K562 (cell line): Measurements from ENCODE around the gene GLB1L3. TPM values are rescaled to one million over a fixed set of nuclear protein-coding genes. Genes with fewer than 3 reads are reported as not detected.

Source experiments
- MGA ChIP-seq: fragments of 450-650 bp; IDR thresholded peaks from 2 replicates; pipeline ENCODE4 v1.6.1; 2016; ENCODE audit warnings: mild to moderate bottlenecking, moderate library complexity
- RCOR1 ChIP-seq, 2 experiments: IDR thresholded peaks; 2 replicates each; pipeline ENCODE4 v1.6.1; 2012; ENCODE audit warnings: low read depth in 2 of 2, low read length in 2 of 2, borderline replicate concordance in 1 of 2, improper control_type of control experiment in 1 of 2
- SOX6 ChIP-seq: fragments of 450-650 bp; IDR thresholded peaks from 2 replicates; pipeline ENCODE4 v1.6.1; 2014; ENCODE audit warnings: mild to moderate bottlenecking
- UBTF ChIP-seq, 2 experiments: IDR thresholded peaks; 2 replicates each; pipeline ENCODE4 v1.6.1; 2012; ENCODE audit warnings: improper control_type of control experiment in 2 of 2, low read depth in 2 of 2, low read length in 2 of 2, borderline replicate concordance in 1 of 2
- ZNF12 ChIP-seq: sonication (generic); formaldehyde crosslinking; IDR thresholded peaks from 2 replicates; pipeline ENCODE4 v1.4.0; 2020; ENCODE audit warnings: mild to moderate bottlenecking, missing genetic modification reagents
- ZNF165 ChIP-seq: fragments of 250-450 bp; sonication (Bioruptor Pico); IDR thresholded peaks from 2 replicates; pipeline ENCODE4 v1.4.0; 2020; ENCODE audit warnings: borderline replicate concordance
- ZNF444 ChIP-seq: fragments of 250-450 bp; sonication (Bioruptor Pico); IDR thresholded peaks from 2 replicates; pipeline ENCODE4 v1.4.0; 2020; ENCODE audit warnings: mild to moderate bottlenecking, moderate library complexity
- ZNF507 ChIP-seq: conservative IDR thresholded peaks from 2 replicates; pipeline ENCODE4 v1.6.1; 2017; ENCODE audit warnings: missing genetic modification characterization, missing compliant biosample characterization
- ZNF695 ChIP-seq: fragments of 450-650 bp; formaldehyde crosslinking; IDR thresholded peaks from 2 replicates; pipeline ENCODE4 v1.4.0; 2020; ENCODE audit warnings: mild to moderate bottlenecking, moderate library complexity
- polyA plus RNA-seq, 8 experiments: library from polyadenylated mRNA; depleted of rRNA in 4 of 8; stranded (reverse) in 5 of 8; unstranded in 3 of 8; fragments of >200 nt; fragmentation: Nextera tagmentation in 2 of 8; fragmentation: Illumina TruSeq in 1 of 8; extraction: Ambion mirVana in 2 of 8; extraction: Trizol in 1 of 8; gene quantifications; 2 replicates each; pipeline versions ENCODE4 v1.2.1 to v1.2.3, GENCODE V29; 2011 to 2014; ENCODE audit warnings: inconsistent platforms in 1 of 8, missing spikeins in 1 of 8
- total RNA-seq, 7 experiments: library from RNA; depleted of rRNA in 6 of 7; stranded (reverse); fragments of >200 nt in 6 of 7; fragmentation: Illumina TruSeq in 2 of 7; extraction: Trizol in 2 of 7; gene quantifications; 2 replicates each; pipeline versions ENCODE4 v1.2.1 to v1.2.3, GENCODE V29; 2011 to 2021; ENCODE audit warnings: low replicate concordance in 1 of 7

The GLB1L3 gene
- total and polyA plus RNA-seq, 9 of the 15 experiments (the other 6 are each of a cell fraction or from before 2014, with no cell fraction given) = 0.18 to 3.3 (median 0.49) TPM

GRCh38 chr11:134360050-134360835 is 84.1 kb downstream of the GLB1L3 start (continued):
- peak; percentile 83 for TF ChIP-seq MGA
- TF ChIP-seq SOX6 = no peak
- no peak for TF ChIP-seq ZNF695 (CRISPR knock-in tag)
- no peak for TF ChIP-seq ZNF165 (CRISPR knock-in tag)
- no peak for TF ChIP-seq ZNF12 (CRISPR knock-in tag)
- 0 out of 4 replicates have a peak, but pooled peaks of 1 of the 2 experiments have one; percentile 66 for TF ChIP-seq UBTF (IDR thresholded peaks at IDR 0.05; ENCODE audit: borderline replicate concordance in 1 of 2, low read depth in 2 of 2, low read length in 2 of 2)
- 0 out of 4 replicates have a peak, but pooled peaks of 1 of the 2 experiments have one; percentile 9 for TF ChIP-seq RCOR1 (IDR thresholded peaks at IDR 0.05; ENCODE audit: borderline replicate concordance in 1 of 2, low read depth in 2 of 2, low read length in 2 of 2)
- no peak for TF ChIP-seq ZNF444 (CRISPR knock-in tag)
- no peak for TF ChIP-seq ZNF507 (tag)
